Measurements from ENCODE around the gene SYDE1.

DNA sequence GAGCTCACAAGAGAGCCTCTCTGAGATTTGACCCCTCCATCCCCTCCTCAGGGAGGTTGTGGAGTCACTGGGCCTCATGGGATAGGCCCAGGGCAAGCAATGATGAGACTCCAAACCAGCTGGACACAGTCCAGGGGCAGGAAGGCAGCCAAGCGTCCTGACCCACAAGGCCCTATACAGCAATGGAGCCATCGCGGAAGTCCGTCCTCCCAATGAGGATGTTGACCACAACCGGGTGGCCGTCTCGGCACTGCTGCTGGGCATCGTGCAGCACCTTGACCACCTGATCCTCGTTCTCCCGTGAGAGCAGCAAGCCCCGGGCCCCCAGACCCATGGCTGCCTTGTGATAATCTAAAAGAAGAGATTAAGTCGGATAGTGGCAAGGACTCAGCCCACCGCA is 7.9 kb downstream of the SYDE1 start:
- TF ChIP-seq, protein P1, sequence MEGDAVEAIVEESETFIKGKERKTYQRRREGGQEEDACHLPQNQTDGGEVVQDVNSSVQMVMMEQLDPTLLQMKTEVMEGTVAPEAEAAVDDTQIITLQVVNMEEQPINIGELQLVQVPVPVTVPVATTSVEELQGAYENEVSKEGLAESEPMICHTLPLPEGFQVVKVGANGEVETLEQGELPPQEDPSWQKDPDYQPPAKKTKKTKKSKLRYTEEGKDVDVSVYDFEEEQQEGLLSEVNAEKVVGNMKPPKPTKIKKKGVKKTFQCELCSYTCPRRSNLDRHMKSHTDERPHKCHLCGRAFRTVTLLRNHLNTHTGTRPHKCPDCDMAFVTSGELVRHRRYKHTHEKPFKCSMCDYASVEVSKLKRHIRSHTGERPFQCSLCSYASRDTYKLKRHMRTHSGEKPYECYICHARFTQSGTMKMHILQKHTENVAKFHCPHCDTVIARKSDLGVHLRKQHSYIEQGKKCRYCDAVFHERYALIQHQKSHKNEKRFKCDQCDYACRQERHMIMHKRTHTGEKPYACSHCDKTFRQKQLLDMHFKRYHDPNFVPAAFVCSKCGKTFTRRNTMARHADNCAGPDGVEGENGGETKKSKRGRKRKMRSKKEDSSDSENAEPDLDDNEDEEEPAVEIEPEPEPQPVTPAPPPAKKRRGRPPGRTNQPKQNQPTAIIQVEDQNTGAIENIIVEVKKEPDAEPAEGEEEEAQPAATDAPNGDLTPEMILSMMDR (IDR thresholded peaks at IDR 0.05): no peak
- no peak for TF ChIP-seq EZH2 (IDR thresholded peaks at IDR 0.05; ENCODE audit: borderline replicate concordance, insufficient read depth, low read depth, low read length, poor library complexity, severe bottlenecking)

All from B cell (primary cell).